GM21576 (cell line): Measurements from ENCODE around the gene SYTL5.

ENCODE experiments used
- ATAC-seq: cut with Tn5 transposase; IDR thresholded peaks from one replicate; pipeline ENCODE4 v1.9.1; 2021; ENCODE audit warnings: mild to moderate bottlenecking, moderate library complexity; ENCODE audit not compliant: unreplicated experiment

SYTL5 gene

GRCh38 chrX:38018766-38019425, 12.5 kb downstream of the SYTL5 start:
- ATAC-seq: no peak

DNA sequence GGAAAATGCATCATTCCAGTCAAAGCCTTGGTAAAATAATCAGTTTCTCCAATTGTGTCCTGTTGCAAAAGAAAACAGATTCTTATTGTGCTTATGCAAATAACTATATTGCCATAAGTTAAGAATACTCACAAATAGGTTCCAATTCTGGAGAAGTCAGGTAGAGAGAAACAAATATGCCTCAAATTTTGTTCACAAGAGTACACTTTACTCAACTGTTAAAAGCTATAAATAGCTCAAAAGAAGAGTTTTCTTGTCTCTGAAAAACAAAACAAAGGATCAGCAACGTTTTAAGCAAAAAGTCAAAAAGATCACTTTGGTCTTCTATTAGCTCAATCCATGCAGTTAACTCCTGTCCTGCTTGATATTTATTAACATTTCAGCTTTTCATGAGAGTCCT, 21.9 kb downstream of the SYTL5 start:
- no peak for ATAC-seq

DNA sequence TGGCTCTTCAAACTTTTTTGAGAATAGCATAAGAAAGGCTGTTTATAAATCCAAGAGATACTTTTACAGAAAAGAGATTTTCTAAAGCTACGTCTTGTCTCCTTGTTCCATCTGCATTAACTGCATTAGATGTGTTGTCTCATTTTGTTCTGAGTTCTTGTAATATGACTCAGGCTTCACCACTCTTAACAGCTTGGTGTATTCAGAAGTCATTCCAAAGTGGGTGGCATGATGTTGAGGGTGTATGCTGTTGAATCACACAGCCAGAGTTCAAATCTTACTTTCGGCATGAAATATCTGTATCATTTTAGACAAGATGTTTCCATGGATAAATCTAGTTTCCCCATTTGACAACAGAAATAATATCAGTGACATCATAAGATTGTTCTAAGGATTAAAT, 30.1 kb downstream of the SYTL5 start:
- ATAC-seq: no peak

DNA sequence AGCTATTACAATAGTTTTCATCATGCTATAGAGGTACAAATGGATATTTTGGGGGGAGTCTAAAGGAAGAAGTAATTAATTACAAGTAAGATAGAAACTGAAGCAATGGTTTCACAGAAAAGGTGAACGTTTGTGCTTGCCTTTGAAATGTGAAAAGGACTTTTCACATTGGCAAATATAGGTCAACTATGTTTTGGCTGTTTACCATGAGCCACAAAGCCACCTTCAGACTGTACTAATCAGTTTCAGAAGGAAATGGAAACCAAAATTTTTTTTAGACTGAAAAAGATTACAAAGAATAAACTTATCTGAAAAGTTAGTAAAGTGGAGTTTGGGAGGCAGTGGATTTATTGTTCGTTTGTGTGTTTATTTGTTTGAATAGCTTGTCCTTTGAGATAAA, 32.1 kb downstream of the SYTL5 start:
- no peak for ATAC-seq

- ATAC-seq: no peak
Observed at GRCh38 chrX:38041237-38041636, 34.9 kb downstream of the SYTL5 start.

DNA sequence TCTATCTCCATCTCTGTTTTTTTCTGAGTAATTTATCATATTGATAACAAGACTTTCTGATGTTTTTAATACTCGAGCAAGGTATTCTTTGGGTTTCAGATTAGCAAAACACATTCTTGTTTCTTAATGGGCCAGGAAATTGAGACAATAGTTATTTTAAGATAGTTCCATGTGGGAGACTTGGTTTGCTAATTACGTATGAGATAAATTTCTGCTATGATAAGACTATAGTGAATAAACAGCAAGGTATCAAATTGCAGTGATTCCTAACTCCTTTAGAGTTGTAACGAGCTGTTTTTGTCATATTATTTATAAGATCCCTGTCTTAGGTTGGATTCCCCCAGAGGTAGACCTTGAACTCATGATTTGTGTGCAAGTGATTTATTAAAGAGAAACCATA, 38.3 kb downstream of the SYTL5 start:
- no peak for ATAC-seq

- ATAC-seq: no peak
Observed at GRCh38 chrX:38045538-38046096, 39.3 kb downstream of the SYTL5 start.

GRCh38 chrX:38048886-38049285, 42.5 kb downstream of the SYTL5 start:
- no peak for ATAC-seq

DNA sequence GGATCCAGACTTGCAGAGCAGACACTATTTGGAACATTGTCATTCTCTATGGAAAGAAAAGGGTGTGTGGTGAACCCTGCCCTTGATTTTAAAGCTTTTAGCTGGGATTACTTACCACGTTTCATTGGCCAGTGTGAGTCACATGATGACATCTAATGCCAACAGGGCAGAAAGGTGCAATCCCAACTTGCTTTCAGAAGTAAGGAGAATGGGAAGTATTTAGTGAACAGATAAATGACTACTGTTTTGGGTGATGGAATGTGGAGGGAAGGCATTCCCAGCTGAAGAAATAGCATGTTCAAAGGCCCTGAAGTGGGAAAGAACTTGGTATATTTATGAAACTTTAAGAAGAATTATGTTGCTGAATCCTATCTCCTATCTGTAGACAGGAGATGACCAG, 44.5 kb downstream of the SYTL5 start:
- ATAC-seq: no peak

GRCh38 chrX:38052096-38052495, 45.7 kb downstream of the SYTL5 start:
- ATAC-seq: no peak

DNA sequence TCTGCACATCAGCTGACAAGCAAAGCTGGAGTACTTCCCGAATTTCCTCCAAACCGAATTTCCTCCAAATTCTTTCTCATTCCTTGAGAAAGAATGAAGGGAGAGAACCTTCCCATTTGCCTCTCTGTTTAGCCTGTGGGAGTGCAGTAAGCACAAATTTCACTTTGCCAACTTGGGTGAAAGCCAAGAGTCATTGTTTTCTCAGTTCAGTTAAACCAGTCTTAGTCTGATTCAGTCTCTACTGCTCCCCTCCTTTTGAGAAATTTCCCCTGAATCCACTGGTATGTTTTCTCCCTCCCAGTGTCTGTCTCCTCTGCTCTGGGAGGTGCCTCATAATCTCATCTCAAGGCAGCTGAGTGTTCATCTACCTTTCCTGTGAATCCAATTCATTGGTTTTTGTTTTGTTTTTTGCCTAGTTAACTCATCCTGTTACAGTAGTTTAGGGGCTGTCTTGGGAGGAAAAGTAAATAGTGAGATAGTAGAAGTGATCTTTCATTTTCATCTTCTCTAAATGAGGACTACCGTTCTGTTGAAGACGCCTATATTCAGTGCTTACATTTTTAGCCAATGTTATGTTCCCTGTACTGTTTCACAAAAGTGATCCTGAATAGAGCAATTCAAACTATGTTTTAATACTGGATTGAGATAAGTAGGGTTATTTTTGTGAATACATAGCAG, 49.0 kb downstream of the SYTL5 start:
- ATAC-seq: no peak

GRCh38 chrX:38060331-38060878, 54.1 kb downstream of the SYTL5 start:
- ATAC-seq: no peak

- ATAC-seq: no peak
Observed at GRCh38 chrX:38061335-38061734, 55.0 kb downstream of the SYTL5 start.

- no peak for ATAC-seq
Observed at GRCh38 chrX:38066934-38067333, 60.6 kb downstream of the SYTL5 start.

DNA sequence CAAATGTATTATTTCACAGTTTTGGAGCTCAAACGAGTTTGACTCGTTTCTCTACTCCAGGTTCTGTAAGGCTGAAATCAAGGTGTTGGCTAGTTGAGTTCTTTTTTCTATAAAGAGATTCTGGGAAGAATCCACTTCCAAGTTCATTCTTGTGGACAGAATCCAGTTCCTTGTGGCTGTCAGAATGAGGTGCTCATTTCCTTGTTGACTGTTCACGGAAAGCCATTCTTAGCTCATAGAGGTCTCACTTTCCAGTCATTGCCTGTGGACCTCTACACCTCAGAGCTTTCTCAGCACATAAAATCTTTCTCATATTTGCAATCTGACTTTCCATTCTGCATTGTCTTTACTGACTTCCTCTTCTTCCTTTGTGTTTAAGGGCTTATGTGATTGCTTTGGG, 62.9 kb downstream of the SYTL5 start:
- no peak for ATAC-seq

DNA sequence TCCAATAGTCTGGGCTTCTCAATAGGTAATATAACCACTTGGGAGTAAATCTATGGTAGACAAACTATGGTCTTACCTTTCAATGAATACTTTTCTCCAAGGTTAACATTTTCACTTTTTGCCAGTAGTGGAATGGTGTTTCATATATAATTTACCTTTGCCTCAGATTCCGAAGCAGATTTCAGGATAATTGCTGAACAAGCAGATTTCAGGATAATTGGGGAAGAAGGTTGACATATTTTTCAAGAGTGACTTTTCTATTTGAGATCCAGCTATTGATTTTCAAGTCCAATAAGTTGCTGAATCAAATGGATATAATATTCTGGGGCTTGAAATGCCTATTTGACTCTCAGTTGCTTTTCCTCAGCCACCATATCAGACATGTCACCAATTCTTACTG, 63.6 kb downstream of the SYTL5 start:
- ATAC-seq: no peak

- no peak for ATAC-seq
Observed at GRCh38 chrX:38079463-38079862, 73.1 kb downstream of the SYTL5 start.

- no peak for ATAC-seq
Observed at GRCh38 chrX:38080808-38081207, 74.5 kb downstream of the SYTL5 start.

GRCh38 chrX:38081909-38082308, 75.6 kb downstream of the SYTL5 start:
- ATAC-seq: no peak

GRCh38 chrX:38082309-38082708, 76.0 kb downstream of the SYTL5 start:
- no peak for ATAC-seq

DNA sequence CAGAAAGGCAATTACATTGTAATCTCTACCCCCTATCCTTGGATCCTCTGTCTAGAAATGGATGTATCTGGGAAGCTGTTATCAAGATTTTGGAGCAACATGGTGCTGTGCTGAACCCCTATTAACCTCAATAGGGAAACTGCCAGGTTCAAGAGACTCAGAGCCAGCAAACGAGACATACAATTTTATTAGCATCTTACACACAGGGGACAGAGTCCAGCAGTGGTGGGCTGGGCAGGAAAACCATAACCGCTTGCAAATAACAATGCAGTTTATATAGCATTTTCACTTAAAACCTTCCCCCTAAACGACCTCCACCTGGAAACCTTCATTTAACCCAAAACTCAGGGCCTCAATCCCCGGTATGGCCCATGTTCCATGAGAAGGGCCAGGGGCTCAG, 79.5 kb downstream of the SYTL5 start:
- no peak for ATAC-seq
